C4-2B (cell line): ENCODE results near the gene FAM200A.
"Not testable (repeated sequence)": the region's sequence is repeated elsewhere in the genome, so short reads cannot be mapped to it uniquely, and the experiment has no call there.

Experiments
- ZFX ChIP-seq: fragments of 450-650 bp; IDR thresholded peaks from 2 replicates; pipeline ENCODE4 v1.6.1; 2017
- TF ChIP-seq, protein P1 (sequence below): fragments of 450-650 bp; conservative IDR thresholded peaks from 2 replicates; pipeline ENCODE4 v1.5.1; 2017; ENCODE audit warnings: mild to moderate bottlenecking

DNA sequence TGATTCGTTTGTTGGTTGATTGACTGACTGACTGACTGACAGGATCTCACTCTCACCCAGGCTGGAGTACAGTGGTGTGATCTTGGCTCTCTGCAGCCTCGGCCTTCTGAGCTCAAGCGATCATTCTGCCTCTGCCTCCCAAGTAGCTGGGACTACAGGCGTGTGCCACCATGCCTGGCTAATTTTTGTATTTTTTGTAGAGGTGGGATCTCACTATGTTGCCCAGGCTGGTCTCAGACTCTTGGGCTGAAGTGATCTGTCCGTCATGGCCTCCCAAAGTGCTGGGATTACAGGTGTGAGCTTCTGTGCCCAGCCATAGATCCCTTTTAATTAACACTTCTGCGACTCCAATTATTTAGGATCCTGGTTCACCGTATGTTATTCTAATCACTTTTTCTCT, 16.9 kb upstream of the FAM200A start:
- TF ChIP-seq, protein P1, sequence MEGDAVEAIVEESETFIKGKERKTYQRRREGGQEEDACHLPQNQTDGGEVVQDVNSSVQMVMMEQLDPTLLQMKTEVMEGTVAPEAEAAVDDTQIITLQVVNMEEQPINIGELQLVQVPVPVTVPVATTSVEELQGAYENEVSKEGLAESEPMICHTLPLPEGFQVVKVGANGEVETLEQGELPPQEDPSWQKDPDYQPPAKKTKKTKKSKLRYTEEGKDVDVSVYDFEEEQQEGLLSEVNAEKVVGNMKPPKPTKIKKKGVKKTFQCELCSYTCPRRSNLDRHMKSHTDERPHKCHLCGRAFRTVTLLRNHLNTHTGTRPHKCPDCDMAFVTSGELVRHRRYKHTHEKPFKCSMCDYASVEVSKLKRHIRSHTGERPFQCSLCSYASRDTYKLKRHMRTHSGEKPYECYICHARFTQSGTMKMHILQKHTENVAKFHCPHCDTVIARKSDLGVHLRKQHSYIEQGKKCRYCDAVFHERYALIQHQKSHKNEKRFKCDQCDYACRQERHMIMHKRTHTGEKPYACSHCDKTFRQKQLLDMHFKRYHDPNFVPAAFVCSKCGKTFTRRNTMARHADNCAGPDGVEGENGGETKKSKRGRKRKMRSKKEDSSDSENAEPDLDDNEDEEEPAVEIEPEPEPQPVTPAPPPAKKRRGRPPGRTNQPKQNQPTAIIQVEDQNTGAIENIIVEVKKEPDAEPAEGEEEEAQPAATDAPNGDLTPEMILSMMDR = not testable (repeated sequence)
- not testable (repeated sequence) for TF ChIP-seq ZFX
